Subcutaneous abdominal adipose tissue (tissue), 5 donors: ENCODE results near the gene RBCK1.
"Not testable (repeated sequence)": the region's sequence is repeated elsewhere in the genome, so short reads cannot be mapped to it uniquely, and the experiment has no call there.

Experiments
- H3K27ac ChIP-seq: one replicate; pipeline ENCODE4 v1.7.0; 2013; ENCODE audit warnings: low read depth, mild to moderate bottlenecking, inconsistent platforms, low read length, moderate library complexity
- H3K27me3 ChIP-seq, 5 donors: one replicate each; pipeline ENCODE4 v1.7.0; 2013; ENCODE audit warnings: low read length in 5 of 5, inconsistent platforms in 1 of 5; ENCODE audit not compliant: control insufficient read depth in 5 of 5, insufficient read depth in 4 of 5
- H3K36me3 ChIP-seq, 5 donors: one replicate each; pipeline ENCODE4 v1.7.0; 2013; ENCODE audit warnings: low read length in 5 of 5; ENCODE audit not compliant: control insufficient read depth in 5 of 5, insufficient read depth in 5 of 5
- H3K4me1 ChIP-seq, 5 donors: one replicate each; pipeline ENCODE4 v1.7.0; 2013; ENCODE audit warnings: low read length in 5 of 5, mild to moderate bottlenecking in 3 of 5, moderate library complexity in 1 of 5; ENCODE audit not compliant: control insufficient read depth in 5 of 5, insufficient read depth in 5 of 5
- H3K4me3 ChIP-seq, 5 donors: one replicate each; pipeline ENCODE4 v1.7.0; 2013; ENCODE audit warnings: low read length in 5 of 5, low read depth in 1 of 5
- H3K9ac ChIP-seq, 5 donors: one replicate each; pipeline ENCODE4 v1.7.0; 2013; ENCODE audit warnings: low read length in 5 of 5, mild to moderate bottlenecking in 4 of 5, moderate library complexity in 3 of 5
- H3K9me3 ChIP-seq, 5 donors: one replicate each; pipeline ENCODE4 v1.7.0; 2013; ENCODE audit warnings: low read length in 5 of 5; ENCODE audit not compliant: control insufficient read depth in 5 of 5
- donor health status: healthy.
- donor health status: healthy.
- donor health status: healthy.
- donor health status: healthy.
- donor health status: healthy.

RBCK1 gene

DNA sequence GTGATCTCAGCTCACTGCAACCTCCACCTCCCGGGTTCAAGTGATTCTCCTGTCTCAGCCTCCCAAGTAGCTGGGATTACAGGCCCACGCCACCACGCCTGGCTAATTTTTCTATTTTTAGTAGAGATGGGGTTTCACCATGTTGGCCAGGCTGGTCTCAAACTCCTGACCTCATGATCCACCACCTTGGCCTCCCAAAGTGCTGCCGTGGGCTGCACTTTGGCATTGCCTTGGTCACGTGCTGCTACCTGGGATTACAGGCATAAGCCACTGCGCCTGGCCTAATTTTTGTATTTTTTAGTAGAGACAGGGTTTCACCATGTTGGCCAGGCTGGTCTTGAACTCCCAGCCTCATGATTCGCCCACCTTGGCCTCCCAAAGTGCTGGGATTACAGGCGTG is 21.5 kb upstream of the RBCK1 start:
- not testable (repeated sequence) for H3K4me3 ChIP-seq, H3K4me1 ChIP-seq, H3K27ac ChIP-seq

DNA sequence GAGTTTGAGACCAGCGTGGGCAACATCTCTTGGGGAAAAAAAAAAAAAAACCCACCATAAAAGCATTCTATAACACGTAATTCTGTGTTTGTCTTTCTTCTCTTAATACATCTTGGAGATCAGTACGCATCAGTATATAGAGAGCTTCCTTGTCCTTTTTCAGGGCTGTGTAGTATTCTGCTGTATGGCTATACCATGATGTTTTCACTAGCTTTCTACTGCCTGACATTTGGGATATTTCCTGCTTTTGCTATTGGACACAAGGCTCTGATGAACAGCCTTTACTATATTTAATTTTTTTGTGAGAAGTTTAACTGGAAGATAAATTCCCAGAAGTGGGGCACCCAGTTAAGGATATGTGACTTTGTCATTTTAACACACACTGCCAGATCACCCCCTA is 20.6 kb upstream of the RBCK1 start:
- Histone ChIP-seq H3K9ac (no peak overlapping the region), H3K36me3 (peaks cover 0 to 37% (median 23%) of the 10 kb centered on the region in 5 donors)

More for the DNA sequence above, 21.5 kb upstream of the RBCK1 start:
- H3K9me3 ChIP-seq, H3K27me3 ChIP-seq, H3K9ac ChIP-seq: not testable (repeated sequence)
- H3K36me3 ChIP-seq: peaks cover 0 to 33% (median 23%) of the 10 kb centered on the region in 5 donors

DNA sequence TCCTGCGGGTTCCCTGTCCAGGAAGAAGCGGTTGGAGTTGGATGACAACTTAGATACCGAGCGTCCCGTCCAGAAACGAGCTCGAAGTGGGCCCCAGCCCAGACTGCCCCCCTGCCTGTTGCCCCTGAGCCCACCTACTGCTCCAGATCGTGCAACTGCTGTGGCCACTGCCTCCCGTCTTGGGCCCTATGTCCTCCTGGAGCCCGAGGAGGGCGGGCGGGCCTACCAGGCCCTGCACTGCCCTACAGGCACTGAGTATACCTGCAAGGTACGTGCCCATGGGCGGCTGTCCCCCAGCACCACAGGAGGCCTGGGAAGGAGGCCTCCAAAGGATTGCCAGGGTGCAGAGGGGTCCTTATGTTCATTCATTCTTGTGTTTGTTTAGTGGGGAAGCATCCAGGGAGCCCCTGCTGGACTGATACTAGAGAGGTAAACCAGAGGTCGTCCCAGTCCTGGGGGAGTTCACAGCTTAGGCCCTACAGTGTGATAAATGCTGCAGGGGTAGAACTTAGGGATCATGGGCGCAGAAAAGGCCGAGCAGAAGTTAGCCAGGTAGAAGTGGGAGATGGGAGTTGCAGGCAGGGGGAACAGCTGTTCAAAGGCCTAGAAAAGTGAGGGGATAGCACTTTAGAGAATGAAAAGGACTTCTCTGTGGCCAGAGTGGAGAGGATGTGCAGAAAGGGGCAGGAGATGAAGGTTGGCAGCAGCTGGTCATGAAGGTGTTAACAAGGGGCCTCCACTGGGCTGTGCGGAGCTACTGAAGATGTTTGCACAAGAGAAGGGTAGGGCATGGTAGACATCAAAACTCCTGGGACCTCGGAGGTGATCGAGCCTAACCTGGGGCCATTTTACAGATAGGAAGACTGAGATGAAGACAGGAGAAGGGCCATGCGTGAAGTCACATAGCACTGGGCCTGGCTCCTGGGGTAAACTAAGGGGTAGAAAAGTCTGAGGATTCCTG is 19.8 kb upstream of the RBCK1 start:
- H3K36me3 ChIP-seq: peaks cover 0 to 39% (median 23%) of the 10 kb centered on the region in 5 donors
- no peak overlapping the region for H3K9ac ChIP-seq
- H3K4me3 ChIP-seq: no peak overlapping the region
- H3K4me1 ChIP-seq: no peaks in the 10 kb centered on the region
- no peaks in the 10 kb centered on the region for H3K9me3 ChIP-seq
- no peak overlapping the region for H3K27ac ChIP-seq
- H3K27me3 ChIP-seq: no peaks in the 10 kb centered on the region

More for the DNA sequence above, 20.6 kb upstream of the RBCK1 start:
- no peaks in the 10 kb centered on the region for H3K9me3 ChIP-seq
- no peaks in the 10 kb centered on the region for H3K27me3 ChIP-seq
- no peak overlapping the region for H3K27ac ChIP-seq
- H3K4me3 ChIP-seq: no peak overlapping the region
- peaks cover 0 to under 1% (median 0%) of the 10 kb centered on the region in 5 donors for H3K4me1 ChIP-seq

DNA sequence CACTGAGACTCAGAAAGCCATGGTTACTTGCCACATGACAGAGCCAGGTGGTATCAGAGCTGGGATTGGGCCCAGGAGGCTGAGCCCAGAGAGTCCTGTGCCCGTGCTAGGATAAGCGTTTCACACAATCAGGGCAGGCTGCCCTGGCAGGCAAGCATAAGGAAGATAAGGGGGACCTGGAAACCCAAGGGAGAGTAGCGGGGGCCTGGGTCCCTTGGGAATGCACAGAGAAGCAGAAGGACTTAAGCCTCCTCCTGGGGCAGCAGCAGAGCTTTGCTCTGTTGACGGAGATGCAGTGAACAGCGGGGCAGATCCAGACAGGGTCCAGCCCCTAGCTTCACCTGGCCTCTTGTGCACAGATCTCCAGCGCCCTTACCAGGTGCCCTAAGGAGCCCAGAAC is 18.9 kb upstream of the RBCK1 start:
- Histone ChIP-seq H3K27me3 (no peaks in the 10 kb centered on the region), H3K9ac (no peak overlapping the region), H3K4me1 (no peaks in the 10 kb centered on the region), H3K36me3 (peaks cover 0 to 41% (median 23%) of the 10 kb centered on the region in 5 donors), H3K9me3 (no peaks in the 10 kb centered on the region), H3K4me3 (no peak overlapping the region), H3K27ac (no peak overlapping the region)

DNA sequence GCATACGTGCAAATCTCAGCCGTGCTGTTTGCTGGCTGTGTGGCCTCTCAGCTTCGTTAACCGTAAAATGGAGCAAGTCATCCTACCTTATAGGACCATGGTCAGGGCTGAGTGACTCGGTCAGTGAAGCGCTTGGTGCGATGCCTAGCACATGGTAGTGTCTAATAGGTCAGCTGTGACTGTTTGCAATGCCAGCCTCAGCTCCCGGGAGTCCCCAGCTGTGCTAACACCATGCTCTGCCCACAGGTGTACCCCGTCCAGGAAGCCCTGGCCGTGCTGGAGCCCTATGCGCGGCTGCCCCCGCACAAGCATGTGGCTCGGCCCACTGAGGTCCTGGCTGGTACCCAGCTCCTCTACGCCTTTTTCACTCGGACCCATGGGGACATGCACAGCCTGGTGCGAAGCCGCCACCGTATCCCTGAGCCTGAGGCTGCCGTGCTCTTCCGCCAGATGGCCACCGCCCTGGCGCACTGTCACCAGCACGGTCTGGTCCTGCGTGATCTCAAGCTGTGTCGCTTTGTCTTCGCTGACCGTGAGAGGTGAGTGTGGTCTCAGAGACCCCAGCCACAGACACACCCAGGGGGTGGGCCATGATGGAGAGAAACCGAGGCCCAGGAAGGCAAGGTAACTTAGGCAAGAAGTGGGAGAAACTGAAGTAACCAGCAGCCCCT is 16.9 kb upstream of the RBCK1 start:
- Histone ChIP-seq H3K4me3 (no peak overlapping the region), H3K27me3 (no peaks in the 10 kb centered on the region), H3K36me3 (peaks cover 0 to 50% (median 30%) of the 10 kb centered on the region in 5 donors), H3K27ac (no peak overlapping the region), H3K4me1 (no peaks in the 10 kb centered on the region), H3K9me3 (no peaks in the 10 kb centered on the region), H3K9ac (no peak overlapping the region)

DNA sequence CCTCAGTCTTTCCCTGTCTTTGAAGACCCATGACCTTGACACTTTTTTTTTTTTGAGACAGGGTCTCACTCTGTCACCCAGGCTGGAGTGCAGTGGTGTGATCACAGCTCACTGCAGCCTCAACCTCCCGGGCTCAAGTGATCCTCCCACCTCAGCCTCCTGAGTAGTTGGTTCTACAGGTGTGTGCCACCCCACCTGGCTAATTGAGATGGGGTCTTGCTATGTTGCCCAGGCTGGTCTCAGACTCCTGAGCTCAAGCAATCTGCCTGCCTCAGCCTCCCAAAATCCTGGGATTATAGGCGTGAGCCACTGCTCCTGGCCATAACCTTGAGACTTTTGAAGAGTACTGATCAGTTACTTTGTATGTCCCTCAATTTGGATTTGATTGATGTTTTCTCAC is 14.8 kb upstream of the RBCK1 start:
- H3K36me3 ChIP-seq: peaks cover 0 to 60% (median 37%) of the 10 kb centered on the region in 5 donors
- not testable (repeated sequence) for H3K9ac ChIP-seq, H3K4me1 ChIP-seq, H3K27me3 ChIP-seq, H3K9me3 ChIP-seq, H3K4me3 ChIP-seq, H3K27ac ChIP-seq

DNA sequence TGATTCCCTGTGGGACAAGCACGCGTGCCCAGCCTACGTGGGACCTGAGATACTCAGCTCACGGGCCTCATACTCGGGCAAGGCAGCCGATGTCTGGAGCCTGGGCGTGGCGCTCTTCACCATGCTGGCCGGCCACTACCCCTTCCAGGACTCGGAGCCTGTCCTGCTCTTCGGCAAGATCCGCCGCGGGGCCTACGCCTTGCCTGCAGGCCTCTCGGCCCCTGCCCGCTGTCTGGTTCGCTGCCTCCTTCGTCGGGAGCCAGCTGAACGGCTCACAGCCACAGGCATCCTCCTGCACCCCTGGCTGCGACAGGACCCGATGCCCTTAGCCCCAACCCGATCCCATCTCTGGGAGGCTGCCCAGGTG is 11.9 kb upstream of the RBCK1 start:
- Histone ChIP-seq H3K9me3 (no peaks in the 10 kb centered on the region), H3K27ac (no peak overlapping the region), H3K9ac (no peak overlapping the region), H3K4me1 (no peaks in the 10 kb centered on the region), H3K27me3 (peaks cover 0 to 3% (median 0%) of the 10 kb centered on the region in 5 donors), H3K4me3 (no peak overlapping the region), H3K36me3 (peaks cover 0 to 38% (median 26%) of the 10 kb centered on the region in 5 donors)

DNA sequence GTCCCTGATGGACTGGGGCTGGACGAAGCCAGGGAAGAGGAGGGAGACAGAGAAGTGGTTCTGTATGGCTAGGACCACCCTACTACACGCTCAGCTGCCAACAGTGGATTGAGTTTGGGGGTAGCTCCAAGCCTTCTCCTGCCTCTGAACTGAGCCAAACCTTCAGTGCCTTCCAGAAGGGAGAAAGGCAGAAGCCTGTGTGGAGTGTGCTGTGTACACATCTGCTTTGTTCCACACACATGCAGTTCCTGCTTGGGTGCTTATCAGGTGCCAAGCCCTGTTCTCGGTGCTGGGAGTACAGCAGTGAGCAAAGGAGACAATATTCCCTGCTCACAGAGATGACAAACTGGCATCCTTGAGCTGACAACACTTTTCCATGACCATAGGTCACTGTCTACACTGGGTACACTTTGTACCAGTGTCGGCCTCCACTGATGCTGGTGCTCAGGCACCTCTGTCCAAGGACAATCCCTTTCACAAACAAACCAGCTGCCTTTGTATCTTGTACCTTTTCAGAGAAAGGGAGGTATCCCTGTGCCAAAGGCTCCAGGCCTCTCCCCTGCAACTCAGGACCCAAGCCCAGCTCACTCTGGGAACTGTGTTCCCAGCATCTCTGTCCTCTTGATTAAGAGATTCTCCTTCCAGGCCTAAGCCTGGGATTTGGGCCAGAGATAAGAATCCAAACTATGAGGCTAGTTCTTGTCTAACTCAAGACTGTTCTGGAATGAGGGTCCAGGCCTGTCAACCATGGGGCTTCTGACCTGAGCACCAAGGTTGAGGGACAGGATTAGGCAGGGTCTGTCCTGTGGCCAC is 11.3 kb upstream of the RBCK1 start:
- Histone ChIP-seq H3K36me3 (peaks cover 0 to 35% (median 23%) of the 10 kb centered on the region in 5 donors), H3K27me3 (peaks cover 0 to 3% (median 0%) of the 10 kb centered on the region in 5 donors), H3K27ac (no peak overlapping the region), H3K9me3 (no peaks in the 10 kb centered on the region), H3K4me1 (no peaks in the 10 kb centered on the region), H3K9ac (no peak overlapping the region), H3K4me3 (no peak overlapping the region)

DNA sequence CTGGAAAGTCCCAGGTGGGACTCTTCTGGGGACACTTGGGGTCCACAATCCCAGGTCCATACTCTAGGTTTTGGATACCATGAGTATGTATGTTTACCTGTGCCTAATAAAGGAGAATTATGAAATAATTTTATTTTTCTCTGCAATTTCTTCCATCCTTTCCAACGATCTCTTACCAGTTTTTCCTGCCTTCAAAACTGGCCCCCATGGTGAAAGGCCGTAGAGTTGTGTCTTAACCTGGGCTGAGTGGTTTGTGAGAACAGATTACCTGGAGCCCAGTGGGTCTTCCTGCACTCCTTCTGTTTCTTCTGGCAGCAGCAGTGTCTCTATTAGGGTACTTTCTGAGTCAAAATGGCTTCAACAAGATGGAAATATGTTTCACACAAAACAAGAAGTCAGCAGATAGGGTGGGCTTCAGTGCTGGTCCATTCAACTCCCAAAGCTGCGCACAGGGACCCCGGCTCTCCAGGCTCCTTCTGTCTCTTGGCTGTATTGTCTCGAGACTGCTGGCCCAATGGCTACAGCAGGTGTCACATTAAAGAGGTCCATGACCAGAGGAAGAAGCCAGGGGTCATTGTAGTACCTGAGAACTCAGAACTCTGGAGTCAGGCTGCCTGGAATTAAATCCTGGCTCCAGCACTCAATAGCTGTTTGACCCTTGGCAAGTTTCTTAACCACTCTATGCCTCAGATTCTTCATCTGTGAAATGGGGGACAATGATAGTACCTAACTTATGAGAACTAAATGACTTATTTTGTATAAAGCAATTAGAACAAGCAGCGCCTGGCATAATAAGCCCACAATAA is 10.5 kb upstream of the RBCK1 start:
- Histone ChIP-seq H3K27me3 (peaks cover 0 to 3% (median 0%) of the 10 kb centered on the region in 5 donors), H3K9ac (no peak overlapping the region), H3K4me3 (no peak overlapping the region), H3K36me3 (peaks cover 0 to 31% (median 20%) of the 10 kb centered on the region in 5 donors), H3K4me1 (no peaks in the 10 kb centered on the region), H3K9me3 (no peaks in the 10 kb centered on the region), H3K27ac (no peak overlapping the region)
